HL-60 (cell line): ENCODE results near the gene TRIP10.

ENCODE experiments used
- DNase-seq, 2 experiments: peaks; one replicate each; pipeline ENCODE4 v3.0.0-alpha.2; 2010 to 2020; ENCODE audit warnings: low read depth in 1 of 2, low spot score in 1 of 2
- H3K27ac ChIP-seq: fragments of 250-450 bp; sonication (Bioruptor Pico); replicated peaks from 2 replicates; pipeline ENCODE4 v1.5.1; 2020; ENCODE audit warnings: mild to moderate bottlenecking, moderate library complexity
- H3K27me3 ChIP-seq: fragments of 250-450 bp; sonication (Bioruptor Pico); 2 replicates; pipeline ENCODE4 v1.5.1; 2021; ENCODE audit warnings: mild to moderate bottlenecking, moderate library complexity; ENCODE audit not compliant: insufficient read depth, poor library complexity, severe bottlenecking
- H3K4me3 ChIP-seq: replicated peaks from 2 replicates; pipeline ENCODE4 v1.5.1; 2011; ENCODE audit warnings: mild to moderate bottlenecking, control low read depth, low read length; ENCODE audit not compliant: insufficient read depth
- GABPA ChIP-seq: IDR thresholded peaks from 2 replicates; pipeline ENCODE4 v1.6.1; 2012; ENCODE audit warnings: low read depth
- POLR2AphosphoS5 ChIP-seq: IDR thresholded peaks from 2 replicates; pipeline ENCODE4 v1.6.1; 2012; ENCODE audit warnings: low read depth
- SPI1 ChIP-seq: IDR thresholded peaks from 2 replicates; pipeline ENCODE4 v1.6.1; 2012; ENCODE audit warnings: low read depth, mild to moderate bottlenecking, borderline replicate concordance
- TF ChIP-seq, protein P1 (sequence below): IDR thresholded peaks from 2 replicates; pipeline ENCODE4 v1.6.1; 2012; ENCODE audit warnings: low read depth; ENCODE audit not compliant: insufficient replicate concordance
- TF ChIP-seq, protein P2 (sequence below): IDR thresholded peaks from one replicate; pipeline ENCODE4 v1.5.1; 2011; ENCODE audit warnings: low read length, control low read depth, inconsistent platforms; ENCODE audit not compliant: insufficient read depth

TRIP10 gene

DNA sequence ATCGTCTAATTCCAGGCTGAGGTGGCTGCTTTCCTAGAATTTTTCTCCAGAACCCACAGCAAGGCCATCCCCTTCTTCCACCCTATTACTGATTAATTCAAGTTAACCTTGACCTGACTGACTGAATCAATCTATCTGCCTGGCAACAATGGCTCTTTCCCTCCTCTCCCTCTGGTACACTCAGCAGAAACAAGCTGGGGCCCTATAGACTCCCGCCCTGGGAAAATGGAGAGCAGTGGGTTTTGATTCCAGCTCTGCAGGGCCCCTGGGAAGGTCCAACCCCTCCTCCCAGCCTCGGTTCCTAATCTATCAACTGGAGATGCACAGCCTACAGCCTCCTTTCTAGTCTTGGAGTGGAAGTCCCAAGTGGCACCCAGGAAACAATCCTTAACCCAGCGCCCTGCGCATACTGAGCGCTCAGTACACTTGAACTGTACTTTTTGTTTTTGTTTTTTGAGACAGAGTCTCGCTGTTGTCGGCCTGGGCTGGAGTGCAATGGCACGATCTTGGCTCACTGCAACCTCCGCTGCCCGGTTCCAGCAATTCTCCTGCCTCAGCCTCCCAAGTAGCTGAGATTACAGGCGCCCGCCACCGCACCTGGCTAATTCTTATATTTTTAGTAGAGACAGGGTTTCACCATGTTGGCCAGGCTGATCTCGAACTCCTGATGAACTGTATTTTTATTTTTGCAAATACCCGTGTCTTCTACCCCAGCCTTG is 13.8 kb upstream of the TRIP10 start:
- no peak overlapping the region for H3K27ac ChIP-seq
- no peak for DNase-seq
- H3K27me3 ChIP-seq = no peaks in the 10 kb centered on the region
- no peak overlapping the region for H3K4me3 ChIP-seq
- TF ChIP-seq, protein P1, sequence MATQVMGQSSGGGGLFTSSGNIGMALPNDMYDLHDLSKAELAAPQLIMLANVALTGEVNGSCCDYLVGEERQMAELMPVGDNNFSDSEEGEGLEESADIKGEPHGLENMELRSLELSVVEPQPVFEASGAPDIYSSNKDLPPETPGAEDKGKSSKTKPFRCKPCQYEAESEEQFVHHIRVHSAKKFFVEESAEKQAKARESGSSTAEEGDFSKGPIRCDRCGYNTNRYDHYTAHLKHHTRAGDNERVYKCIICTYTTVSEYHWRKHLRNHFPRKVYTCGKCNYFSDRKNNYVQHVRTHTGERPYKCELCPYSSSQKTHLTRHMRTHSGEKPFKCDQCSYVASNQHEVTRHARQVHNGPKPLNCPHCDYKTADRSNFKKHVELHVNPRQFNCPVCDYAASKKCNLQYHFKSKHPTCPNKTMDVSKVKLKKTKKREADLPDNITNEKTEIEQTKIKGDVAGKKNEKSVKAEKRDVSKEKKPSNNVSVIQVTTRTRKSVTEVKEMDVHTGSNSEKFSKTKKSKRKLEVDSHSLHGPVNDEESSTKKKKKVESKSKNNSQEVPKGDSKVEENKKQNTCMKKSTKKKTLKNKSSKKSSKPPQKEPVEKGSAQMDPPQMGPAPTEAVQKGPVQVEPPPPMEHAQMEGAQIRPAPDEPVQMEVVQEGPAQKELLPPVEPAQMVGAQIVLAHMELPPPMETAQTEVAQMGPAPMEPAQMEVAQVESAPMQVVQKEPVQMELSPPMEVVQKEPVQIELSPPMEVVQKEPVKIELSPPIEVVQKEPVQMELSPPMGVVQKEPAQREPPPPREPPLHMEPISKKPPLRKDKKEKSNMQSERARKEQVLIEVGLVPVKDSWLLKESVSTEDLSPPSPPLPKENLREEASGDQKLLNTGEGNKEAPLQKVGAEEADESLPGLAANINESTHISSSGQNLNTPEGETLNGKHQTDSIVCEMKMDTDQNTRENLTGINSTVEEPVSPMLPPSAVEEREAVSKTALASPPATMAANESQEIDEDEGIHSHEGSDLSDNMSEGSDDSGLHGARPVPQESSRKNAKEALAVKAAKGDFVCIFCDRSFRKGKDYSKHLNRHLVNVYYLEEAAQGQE = no peak

DNA sequence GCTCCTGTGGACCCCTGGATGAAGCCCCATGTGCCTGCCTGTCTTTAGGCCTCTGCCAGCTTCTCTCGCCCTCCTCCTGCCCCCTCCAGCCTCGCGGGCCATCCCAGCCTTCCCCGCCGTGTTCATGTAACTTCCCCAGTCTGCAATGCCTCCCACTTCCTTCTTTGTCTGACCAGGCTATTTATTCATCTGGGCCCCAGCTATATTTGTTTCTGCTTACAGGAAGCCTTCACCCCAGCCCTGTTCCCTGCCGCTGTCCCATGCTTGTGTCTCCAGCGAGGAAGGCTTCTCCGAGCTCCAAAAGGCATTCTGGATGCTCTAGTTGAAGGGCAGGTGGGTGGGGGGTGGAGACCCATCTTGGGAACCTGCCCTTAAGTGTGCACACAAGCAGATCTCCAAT is 11.1 kb upstream of the TRIP10 start:
- Histone ChIP-seq H3K27ac (peak overlapping the region; percentile 68), H3K27me3 (no peaks in the 10 kb centered on the region), H3K4me3 (no peak overlapping the region)
- peak in 1 of 2 experiments; percentile 86 for DNase-seq
- TF ChIP-seq POLR2AphosphoS5 (no peak), SPI1 (peak; percentile 97), GABPA (no peak)
- TF ChIP-seq, protein P1 = no peak
- TF ChIP-seq, protein P2, sequence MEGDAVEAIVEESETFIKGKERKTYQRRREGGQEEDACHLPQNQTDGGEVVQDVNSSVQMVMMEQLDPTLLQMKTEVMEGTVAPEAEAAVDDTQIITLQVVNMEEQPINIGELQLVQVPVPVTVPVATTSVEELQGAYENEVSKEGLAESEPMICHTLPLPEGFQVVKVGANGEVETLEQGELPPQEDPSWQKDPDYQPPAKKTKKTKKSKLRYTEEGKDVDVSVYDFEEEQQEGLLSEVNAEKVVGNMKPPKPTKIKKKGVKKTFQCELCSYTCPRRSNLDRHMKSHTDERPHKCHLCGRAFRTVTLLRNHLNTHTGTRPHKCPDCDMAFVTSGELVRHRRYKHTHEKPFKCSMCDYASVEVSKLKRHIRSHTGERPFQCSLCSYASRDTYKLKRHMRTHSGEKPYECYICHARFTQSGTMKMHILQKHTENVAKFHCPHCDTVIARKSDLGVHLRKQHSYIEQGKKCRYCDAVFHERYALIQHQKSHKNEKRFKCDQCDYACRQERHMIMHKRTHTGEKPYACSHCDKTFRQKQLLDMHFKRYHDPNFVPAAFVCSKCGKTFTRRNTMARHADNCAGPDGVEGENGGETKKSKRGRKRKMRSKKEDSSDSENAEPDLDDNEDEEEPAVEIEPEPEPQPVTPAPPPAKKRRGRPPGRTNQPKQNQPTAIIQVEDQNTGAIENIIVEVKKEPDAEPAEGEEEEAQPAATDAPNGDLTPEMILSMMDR = no peak

DNA sequence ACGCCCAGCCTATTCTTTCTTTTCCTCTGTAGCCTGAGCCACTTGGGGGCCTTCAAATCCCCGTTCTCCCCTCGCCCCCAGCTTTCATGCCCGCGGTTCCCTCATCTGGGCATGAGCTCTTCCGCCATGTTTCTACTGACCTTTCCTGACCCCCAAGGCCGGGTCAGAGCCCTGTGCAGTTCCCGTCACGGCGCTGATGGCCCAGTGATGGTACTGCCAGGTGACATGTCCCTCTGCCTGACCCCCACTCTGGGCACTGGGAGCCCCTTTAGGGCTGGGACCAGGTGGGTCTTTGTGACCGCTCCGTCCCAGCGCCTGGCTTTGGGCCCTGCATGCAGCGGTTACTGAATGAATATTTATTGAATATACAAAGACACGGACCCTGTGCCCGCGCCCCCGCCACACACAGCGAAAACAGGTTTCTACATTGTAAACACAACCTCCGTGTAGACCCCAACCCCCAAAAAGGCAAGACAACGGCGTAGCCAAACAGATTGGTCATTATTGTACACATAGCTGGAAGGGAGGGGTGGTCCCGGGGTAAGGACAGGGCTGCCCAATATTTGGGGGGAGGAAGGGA is 9.8 kb upstream of the TRIP10 start:
- no peak overlapping the region for H3K4me3 ChIP-seq
- TF ChIP-seq SPI1 (no peak), POLR2AphosphoS5 (no peak)
- TF ChIP-seq, protein P1 = no peak
- TF ChIP-seq, protein P2 = no peak
- DNase-seq = no peak
- H3K27me3 ChIP-seq = no peaks in the 10 kb centered on the region
- no peak overlapping the region for H3K27ac ChIP-seq
